H1 (cell line): ENCODE results near the gene SMTN. TPM values are rescaled to one million over a fixed set of nuclear protein-coding genes. Genes with fewer than 3 reads are reported as not detected.

Experiments used
- CTCF ChIA-PET: fragments of 300-600 bp; sonication (Branson Sonifier 250); formaldehyde crosslinking; loops from one replicate; lab custom pipeline; 2021; ENCODE audit not compliant: partially characterized antibody; lab: Charles Lee
- POLR2A ChIA-PET: fragments of 300-600 bp; sonication (Branson Sonifier 250); formaldehyde crosslinking; loops from one replicate; lab custom pipeline; 2021; ENCODE audit warnings: inconsistent platforms; ENCODE audit not compliant: partially characterized antibody; lab: Charles Lee
- DNase-seq, 2 experiments: peaks; one replicate each; pipeline versions ENCODE4 v3.0.0 to v3.0.0-alpha.2; 2010 to 2022; ENCODE audit warnings: low spot score in 2 of 2, low read depth in 1 of 2, mixed read lengths in 1 of 2
- FAIRE-seq: peaks from 2 replicates; lab custom pipeline; 2011; peaks lifted over from hg19 to GRCh38; lab: Jason Lieb, UNC
- H2AFZ ChIP-seq: 2 replicates; pipeline ENCODE4 v1.8.1; 2012; ENCODE audit warnings: low read length, inconsistent platforms
- H2AK5ac ChIP-seq: 2 replicates; pipeline ENCODE4 v1.6.1; 2013; ENCODE audit warnings: low read depth, low read length
- H2BK120ac ChIP-seq: replicated peaks from 2 replicates; pipeline ENCODE3; 2013; ENCODE audit warnings: low read depth, low read length, inconsistent platforms
- H2BK12ac ChIP-seq: 2 replicates; pipeline ENCODE4 v1.6.1; 2013; ENCODE audit warnings: low read depth, low read length
- H2BK15ac ChIP-seq: 2 replicates; pipeline ENCODE4 v1.6.1; 2013; ENCODE audit warnings: low read length
- H2BK20ac ChIP-seq: 2 replicates; pipeline ENCODE4 v1.6.1; 2013; ENCODE audit warnings: low read length
- H2BK5ac ChIP-seq: 2 replicates; pipeline ENCODE4 v1.6.1; 2013; ENCODE audit warnings: low read depth, low read length
- H3K14ac ChIP-seq: 2 replicates; pipeline ENCODE4 v1.6.1; 2013; ENCODE audit warnings: inconsistent platforms; ENCODE audit not compliant: insufficient read length
- H3K18ac ChIP-seq: 2 replicates; pipeline ENCODE4 v1.6.1; 2013; ENCODE audit warnings: low read length; ENCODE audit errors: extremely low read depth
- H3K23ac ChIP-seq: 2 replicates; pipeline ENCODE4 v1.6.1; 2013; ENCODE audit warnings: inconsistent platforms; ENCODE audit not compliant: insufficient read length
- H3K23me2 ChIP-seq: 2 replicates; pipeline ENCODE4 v1.6.1; 2013; ENCODE audit warnings: low read depth, low read length
- H3K27ac ChIP-seq: 2 replicates; pipeline ENCODE4 v1.6.1; 2011; ENCODE audit warnings: low read depth, low read length, inconsistent platforms
- H3K27me3 ChIP-seq, 4 experiments: replicated peaks in 1 of 4; 1 replicate in 1 of 4; 2 replicates in 3 of 4; pipeline versions ENCODE4 v1.6.1 to v1.8.1; 2011 to 2013; ENCODE audit warnings: low read length in 3 of 4, mild to moderate bottlenecking in 3 of 4, inconsistent platforms in 2 of 4, mixed read lengths in 2 of 4, moderate library complexity in 1 of 4; ENCODE audit not compliant: control insufficient read depth in 3 of 4, insufficient read depth in 3 of 4; ENCODE audit errors: extremely low read depth in 1 of 4
- H3K36me3 ChIP-seq, 4 experiments: 2 replicates each; pipeline versions ENCODE4 v1.6.1 to v1.8.1; 2011 to 2013; ENCODE audit warnings: mild to moderate bottlenecking in 4 of 4, low read length in 3 of 4, moderate library complexity in 2 of 4, control low read depth in 1 of 4, inconsistent platforms in 1 of 4; ENCODE audit not compliant: insufficient read depth in 4 of 4, control insufficient read depth in 2 of 4
- H3K4ac ChIP-seq: replicated peaks from 2 replicates; pipeline ENCODE3; 2013; ENCODE audit warnings: low read length, low read depth, mixed read lengths, inconsistent platforms; ENCODE audit not compliant: insufficient read length
- H3K4me1 ChIP-seq, 4 experiments: replicated peaks in 1 of 4; 1 replicate in 1 of 4; 2 replicates in 3 of 4; pipeline versions ENCODE4 v1.6.1 to v1.8.1; 2011 to 2013; ENCODE audit warnings: low read length in 3 of 4, inconsistent platforms in 2 of 4, mixed read lengths in 1 of 4; ENCODE audit not compliant: insufficient read depth in 4 of 4, control insufficient read depth in 3 of 4
- H3K4me2 ChIP-seq, 2 experiments: 2 replicates each; pipeline versions ENCODE4 v1.6.1 to v1.8.1; 2011 to 2013; ENCODE audit warnings: low read depth in 2 of 2, low read length in 2 of 2, control low read depth in 1 of 2, inconsistent platforms in 1 of 2, mild to moderate bottlenecking in 1 of 2; ENCODE audit not compliant: insufficient read depth in 1 of 2
- H3K4me3 ChIP-seq, 4 experiments: fragments of 200-600, 300-600 bp in 1 of 4; sonication (generic), shearing (Covaris generic), sonication (Bioruptor Twin) in 1 of 4; 2 replicates each; pipeline versions ENCODE4 v1.5.1 to v1.8.1; 2011 to 2016; ENCODE audit warnings: low read length in 4 of 4, low read depth in 3 of 4, control low read depth in 2 of 4, inconsistent platforms in 2 of 4, mild to moderate bottlenecking in 2 of 4, mixed read lengths in 1 of 4, moderate library complexity in 1 of 4; ENCODE audit not compliant: insufficient read depth in 2 of 4; ENCODE audit errors: extremely low read depth in 1 of 4
- H3K56ac ChIP-seq: replicated peaks from 2 replicates; pipeline ENCODE3; 2013; ENCODE audit warnings: low read depth, mild to moderate bottlenecking, mixed read lengths, low read length, inconsistent platforms; ENCODE audit not compliant: insufficient read length
- H3K79me1 ChIP-seq: 2 replicates; pipeline ENCODE4 v1.6.1; 2013; ENCODE audit warnings: low read depth, low read length, control low read depth
- H3K79me2 ChIP-seq, 2 experiments: 2 replicates each; pipeline versions ENCODE4 v1.6.1 to v1.8.1; 2012 to 2013; ENCODE audit warnings: low read length in 2 of 2, mild to moderate bottlenecking in 2 of 2, inconsistent platforms in 1 of 2; ENCODE audit not compliant: insufficient read depth in 2 of 2, control insufficient read depth in 1 of 2
- H3K9ac ChIP-seq, 4 experiments: replicated peaks in 1 of 4; 1 replicate in 1 of 4; 2 replicates in 3 of 4; pipeline versions ENCODE4 v1.6.1 to v1.8.1; 2011 to 2013; ENCODE audit warnings: low read depth in 3 of 4, low read length in 3 of 4, control low read depth in 2 of 4, mild to moderate bottlenecking in 2 of 4, moderate library complexity in 2 of 4, inconsistent platforms in 1 of 4; ENCODE audit errors: extremely low read depth in 1 of 4
- H3K9me3 ChIP-seq, 2 experiments: 2 replicates each; pipeline versions ENCODE4 v1.6.1 to v1.8.1; 2012 to 2013; ENCODE audit warnings: mild to moderate bottlenecking in 2 of 2, moderate library complexity in 2 of 2, control low read depth in 1 of 2, inconsistent platforms in 1 of 2, low read depth in 1 of 2, low read length in 1 of 2, mixed read lengths in 1 of 2; ENCODE audit not compliant: insufficient read depth in 2 of 2
- H4K20me1 ChIP-seq, 2 experiments: replicated peaks in 1 of 2; 2 replicates each; pipeline versions ENCODE3 to v1.8.1; 2011 to 2013; ENCODE audit warnings: inconsistent platforms in 2 of 2, low read length in 2 of 2, mild to moderate bottlenecking in 1 of 2; ENCODE audit not compliant: insufficient read depth in 2 of 2, control insufficient read depth in 1 of 2
- H4K5ac ChIP-seq: 2 replicates; pipeline ENCODE4 v1.6.1; 2013; ENCODE audit warnings: low read length, low read depth, mixed read lengths, inconsistent platforms; ENCODE audit not compliant: insufficient read length
- H4K8ac ChIP-seq: 2 replicates; pipeline ENCODE4 v1.8.0; 2013; ENCODE audit warnings: mild to moderate bottlenecking, moderate library complexity, low read length, inconsistent platforms; ENCODE audit not compliant: insufficient read depth; ENCODE audit errors: extremely low read depth
- H4K91ac ChIP-seq: replicated peaks from 2 replicates; pipeline ENCODE3; 2013; ENCODE audit warnings: low read length, mixed read lengths, inconsistent platforms; ENCODE audit not compliant: insufficient read length
- ASH2L ChIP-seq: fragments of 200-600, 300-600 bp; sonication (generic); IDR thresholded peaks from one replicate; pipeline ENCODE4 v1.7.1; 2017; ENCODE audit warnings: low read length
- BACH1 ChIP-seq: IDR thresholded peaks from 2 replicates; pipeline ENCODE4 v1.6.1; 2012; ENCODE audit warnings: low read length, improper control_type of control experiment
- CBX5 ChIP-seq: fragments of 300-800, 300-1000 bp; sonication (generic); IDR thresholded peaks from 2 replicates; pipeline ENCODE4 v1.7.1; 2016; ENCODE audit warnings: antibody characterized with exemption, low read length, low read depth
- FOSL1 ChIP-seq: IDR thresholded peaks from 2 replicates; pipeline ENCODE4 v1.6.1; 2011; ENCODE audit warnings: mild to moderate bottlenecking, low read depth, low read length, moderate library complexity; ENCODE audit not compliant: insufficient read depth
- JUND ChIP-seq: IDR thresholded peaks from 2 replicates; pipeline ENCODE4 v1.6.1; 2011; ENCODE audit warnings: mild to moderate bottlenecking, improper control_type of control experiment, low read length
- POU5F1 ChIP-seq: IDR thresholded peaks from 2 replicates; pipeline ENCODE4 v1.6.1; 2011; ENCODE audit warnings: low read depth, mild to moderate bottlenecking, low read length, moderate library complexity
- WGBS, 2 experiments: shearing (Covaris generic) in 1 of 2; methylation state at CpG; one replicate each; pipeline versions ENCODE4 v1.1.6 to v1.1.7; 2013 to 2015; ENCODE audit warnings: low lambda C conversion rate in 2 of 2, mixed read lengths in 2 of 2, inconsistent platforms in 1 of 2, low coverage in 1 of 2, missing lambda C conversion rate in 1 of 2; ENCODE audit not compliant: insufficient replicate concordance in 2 of 2, insufficient coverage in 1 of 2, insufficient read length in 1 of 2; ENCODE audit errors: extremely low coverage in 1 of 2, missing lambda C conversion rate in 1 of 2; 5-methylcytosine and 5-hydroxymethylcytosine counted together
- polyA plus RNA-seq, 7 experiments: library from polyadenylated mRNA; depleted of rRNA in 3 of 7; stranded (reverse) in 5 of 7; unstranded in 2 of 7; fragments of >200 nt in 5 of 7; fragments of 200-250 nt in 2 of 7; gene quantifications; 1 replicate in 5 of 7; 2 replicates in 1 of 7; 4 replicates in 1 of 7; pipeline versions ENCODE4 v1.2.1 to v1.2.3, GENCODE V29; 2011 to 2013; ENCODE audit warnings: missing spikeins in 2 of 7, mixed read lengths in 2 of 7
- total RNA-seq: library from RNA; stranded (reverse); fragmentation: NEBNext Ultra II Directional; extraction: Animal tissue kit (Norgen Biotek cat#: 25700); gene quantifications from 2 replicates; pipeline ENCODE4 v1.2.1, GENCODE V29; 2021
- TF ChIP-seq, protein P1 (sequence below): IDR thresholded peaks from 2 replicates; pipeline ENCODE4 v1.6.1; 2012; ENCODE audit warnings: inconsistent platforms

Gene SMTN
- total and polyA plus RNA-seq, 2 of the 8 experiments (the other 6 are each of a cell fraction or from before 2014, with no cell fraction given): 12.3 to 20.8 TPM

- H3K27me3 ChIP-seq: no peaks in the 10 kb centered on the region
- H4K8ac ChIP-seq: no peak overlapping the region
- H3K56ac ChIP-seq: no peak overlapping the region
- no peaks in the 10 kb centered on the region for H4K20me1 ChIP-seq
- H3K79me2 ChIP-seq: no peaks in the 10 kb centered on the region
- no peak overlapping the region for H4K5ac ChIP-seq
- no peaks in the 10 kb centered on the region for H3K36me3 ChIP-seq
- DNase-seq (no peak), FAIRE-seq (no peak)
- no peak overlapping the region for H3K14ac ChIP-seq
- no peak overlapping the region for H2AK5ac ChIP-seq
- H3K9ac ChIP-seq: no peak overlapping the region
- CTCF ChIA-PET: interaction anchor here (0.8 to 16.8 kb wide), 10 partner anchors 10 to 178 kb away, joined by 3 to 207 read pairs (median 4); partner anchors contain the start of genes SELENOM and SMTN
- no peak overlapping the region for H3K27ac ChIP-seq
- H3K4ac ChIP-seq: no peak overlapping the region
- H3K4me1 ChIP-seq: peaks cover 5 to 23% (median 15%) of the 10 kb centered on the region in 4 experiments
- H3K79me1 ChIP-seq: no peaks in the 10 kb centered on the region
- no peak overlapping the region for H3K18ac ChIP-seq
- no peak overlapping the region for H2BK20ac ChIP-seq
- H3K4me2 ChIP-seq: no peak overlapping the region
- no peak overlapping the region for H2AFZ ChIP-seq
- no peak overlapping the region for H2BK5ac ChIP-seq
- TF ChIP-seq POU5F1 (no peak), CBX5 (no peak), ASH2L (no peak), BACH1 (no peak), JUND (no peak), FOSL1 (no peak)
- TF ChIP-seq, protein P1, sequence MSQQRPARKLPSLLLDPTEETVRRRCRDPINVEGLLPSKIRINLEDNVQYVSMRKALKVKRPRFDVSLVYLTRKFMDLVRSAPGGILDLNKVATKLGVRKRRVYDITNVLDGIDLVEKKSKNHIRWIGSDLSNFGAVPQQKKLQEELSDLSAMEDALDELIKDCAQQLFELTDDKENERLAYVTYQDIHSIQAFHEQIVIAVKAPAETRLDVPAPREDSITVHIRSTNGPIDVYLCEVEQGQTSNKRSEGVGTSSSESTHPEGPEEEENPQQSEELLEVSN: no peak
- H3K9me3 ChIP-seq: no peaks in the 10 kb centered on the region
- no peak overlapping the region for H2BK12ac ChIP-seq
- H3K4me3 ChIP-seq: no peak overlapping the region
- H2BK15ac ChIP-seq: no peak overlapping the region
- 95% methylated on average over 7 of the region's 7 CpGs; no CpG with 5 or more reads in 1 of the 2 experiments for WGBS, 2 experiments
- H2BK120ac ChIP-seq: no peak overlapping the region
- H4K91ac ChIP-seq: no peak overlapping the region
- POLR2A ChIA-PET: interaction anchor here (1.2 to 5.1 kb wide), 3 partner anchors 9 to 126 kb away, joined by 4 to 57 read pairs (median 18); partner anchors contain the start of genes MORC2 and TUG1
- H3K23me2 ChIP-seq: peaks cover 4% of the 10 kb centered on the region; the same call in 1 of the 2 replicates
- H3K23ac ChIP-seq: no peak overlapping the region
Measured at GRCh38 chr22:31094741-31095140, 13.6 kb downstream of the SMTN start.
